ENCODE data around the gene THSD7A.
A peak's percentile ranks its signal among the peaks of the same experiment; 100 is the strongest.

The THSD7A gene

GRCh38 chr7:11379641-11380040 lies 452.4 kb downstream of the THSD7A start:
- no peak overlapping the region for H3K4me3 ChIP-seq (ENCODE audit: low read length)
- no peak for DNase-seq (ENCODE audit: low read depth)
- no peak for TF ChIP-seq CTCF (IDR thresholded peaks at IDR 0.05; ENCODE audit: insufficient read depth, low read depth, low read length, missing control alignments)

GRCh38 chr7:11376529-11376928 lies 455.5 kb downstream of the THSD7A start:
- TF ChIP-seq CTCF (IDR thresholded peaks at IDR 0.05; ENCODE audit: insufficient read depth, low read depth, low read length, missing control alignments) = no peak
- no peak for DNase-seq (ENCODE audit: low read depth)
- H3K4me3 ChIP-seq (ENCODE audit: low read length) = no peak overlapping the region

- no peak for TF ChIP-seq CTCF (IDR thresholded peaks at IDR 0.05; ENCODE audit: insufficient read depth, low read depth, low read length, missing control alignments)
- H3K4me3 ChIP-seq (ENCODE audit: low read length) = no peak overlapping the region
- no peak for DNase-seq (ENCODE audit: low read depth)
Measured at GRCh38 chr7:11374629-11375028, 457.4 kb downstream of the THSD7A start.

- peak; percentile 22 for DNase-seq (ENCODE audit: low read depth)
- H3K4me3 ChIP-seq (ENCODE audit: low read length) = no peak overlapping the region
- TF ChIP-seq CTCF (IDR thresholded peaks at IDR 0.05; ENCODE audit: insufficient read depth, low read depth, low read length, missing control alignments) = peak; percentile 50
Measured at GRCh38 chr7:11373546-11374142, 458.4 kb downstream of the THSD7A start.

GRCh38 chr7:11369696-11370095 lies 462.3 kb downstream of the THSD7A start:
- no peak for DNase-seq (ENCODE audit: low read depth)
- no peak overlapping the region for H3K4me3 ChIP-seq (ENCODE audit: low read length)
- TF ChIP-seq CTCF (IDR thresholded peaks at IDR 0.05; ENCODE audit: insufficient read depth, low read depth, low read length, missing control alignments) = no peak

- TF ChIP-seq CTCF (IDR thresholded peaks at IDR 0.05; ENCODE audit: insufficient read depth, low read depth, low read length, missing control alignments) = no peak
- H3K4me3 ChIP-seq (ENCODE audit: low read length) = no peak overlapping the region
- no peak for DNase-seq (ENCODE audit: low read depth)
Measured at GRCh38 chr7:11366118-11366517, 465.9 kb downstream of the THSD7A start.

GRCh38 chr7:11358637-11359036 lies 473.4 kb downstream of the THSD7A start:
- DNase-seq (ENCODE audit: low read depth) = no peak
- no peak for TF ChIP-seq CTCF (IDR thresholded peaks at IDR 0.05; ENCODE audit: insufficient read depth, low read depth, low read length, missing control alignments)
- H3K4me3 ChIP-seq (ENCODE audit: low read length) = no peak overlapping the region
